Loucy (cell line): ENCODE measurements around the gene ZNF750.
"Not testable (repeated sequence)": the region's sequence is repeated elsewhere in the genome, so short reads cannot be mapped to it uniquely, and the experiment has no call there.

Source experiments
- H2AFZ ChIP-seq: fragments of 200-600 bp; sonication (generic); 2 replicates; pipeline ENCODE4 v1.6.0; 2016; ENCODE audit warnings: antibody characterized with exemption, mild to moderate bottlenecking, low read length, moderate library complexity
- H3F3A ChIP-seq: fragments of 200-600 bp; 2 replicates; pipeline ENCODE4 v1.6.0; 2016; ENCODE audit warnings: antibody characterized with exemption, low read depth, mild to moderate bottlenecking
- H3K27me3 ChIP-seq: fragments of 200-600 bp; sonication (generic); 2 replicates; pipeline ENCODE4 v1.6.1; 2014; ENCODE audit warnings: low read length, mild to moderate bottlenecking; ENCODE audit not compliant: insufficient read depth, poor library complexity, severe bottlenecking
- H3K36me3 ChIP-seq: fragments of 200-600 bp; sonication (generic); 2 replicates; pipeline ENCODE4 v1.6.1; 2016; ENCODE audit warnings: low read length; ENCODE audit not compliant: insufficient read depth
- H3K4me1 ChIP-seq: fragments of 200-600 bp; sonication (generic); 2 replicates; pipeline ENCODE4 v1.5.1; 2014; ENCODE audit warnings: low read length, mild to moderate bottlenecking; ENCODE audit not compliant: insufficient read depth, poor library complexity, severe bottlenecking
- H3K4me2 ChIP-seq: fragments of 200-600 bp; sonication (generic); 2 replicates; pipeline ENCODE4 v1.6.0; 2014; ENCODE audit warnings: antibody characterized with exemption, low read length, low read depth, mild to moderate bottlenecking; ENCODE audit not compliant: poor library complexity, severe bottlenecking
- H3K4me3 ChIP-seq: fragments of 200-600 bp; sonication (generic); 2 replicates; pipeline ENCODE4 v1.5.1; 2014; ENCODE audit warnings: low read length, mild to moderate bottlenecking, mixed read lengths; ENCODE audit not compliant: poor library complexity, severe bottlenecking
- H3K79me2 ChIP-seq: fragments of 200-600 bp; sonication (generic); 2 replicates; pipeline ENCODE4 v1.6.1; 2014; ENCODE audit warnings: low read length; ENCODE audit not compliant: insufficient read depth
- H3K9ac ChIP-seq: fragments of 200-600 bp; sonication (generic); 2 replicates; pipeline ENCODE4 v1.6.0; 2014; ENCODE audit warnings: mild to moderate bottlenecking, low read depth, low read length, moderate library complexity; ENCODE audit not compliant: poor library complexity, severe bottlenecking
- H3K9me2 ChIP-seq: fragments of 200-600 bp; sonication (generic); replicated peaks from 2 replicates; pipeline ENCODE4 v1.6.1; 2016; ENCODE audit warnings: low read depth, low read length, mixed read lengths
- H3K9me3 ChIP-seq: fragments of 200-600 bp; sonication (generic); 2 replicates; pipeline ENCODE4 v1.6.1; 2014; ENCODE audit warnings: mild to moderate bottlenecking, antibody characterized with exemption, low read length, low read depth; ENCODE audit not compliant: insufficient read depth
- H4K20me1 ChIP-seq: fragments of 200-600 bp; sonication (generic); 2 replicates; pipeline ENCODE4 v1.6.0; 2014; ENCODE audit warnings: antibody characterized with exemption, low read length, mild to moderate bottlenecking; ENCODE audit not compliant: insufficient read depth, poor library complexity, severe bottlenecking
- CTCF ChIP-seq: fragments of 200-600 bp; sonication (generic); conservative IDR thresholded peaks from 2 replicates; pipeline ENCODE4 v1.5.1; 2014; ENCODE audit warnings: mild to moderate bottlenecking, antibody characterized with exemption, low read length
- EZH2phosphoT487 ChIP-seq: fragments of 200-600 bp; IDR thresholded peaks from 2 replicates; pipeline ENCODE4 v1.6.1; 2018; ENCODE audit warnings: antibody characterized with exemption, mild to moderate bottlenecking, moderate library complexity, borderline replicate concordance

The ZNF750 gene

GRCh38 chr17:82788206-82789001 lies 51.4 kb downstream of the ZNF750 start:
- Histone ChIP-seq H3K4me2 (no peak overlapping the region), H3K9ac (no peak overlapping the region), H3K9me3 (no peaks in the 10 kb centered on the region), H3K4me1 (no peaks in the 10 kb centered on the region), H3K4me3 (no peak overlapping the region), H3K27me3 (no peaks in the 10 kb centered on the region), H4K20me1 (peaks cover 6% of the 10 kb centered on the region), H2AFZ (no peak overlapping the region), H3F3A (no peaks in the 10 kb centered on the region), H3K9me2 (no peaks in the 10 kb centered on the region), H3K36me3 (peaks cover 40% of the 10 kb centered on the region; the same call in 1 of the 2 replicates), H3K79me2 (peaks cover 37% of the 10 kb centered on the region; the same call in 1 of the 2 replicates)
- no peak for TF ChIP-seq CTCF
- no peak for TF ChIP-seq EZH2phosphoT487

GRCh38 chr17:82787081-82787848 lies 52.6 kb downstream of the ZNF750 start:
- Histone ChIP-seq H3K9me2 (no peaks in the 10 kb centered on the region), H3K79me2 (peaks cover 31% of the 10 kb centered on the region; the same call in 1 of the 2 replicates), H3F3A (no peaks in the 10 kb centered on the region), H3K27me3 (no peaks in the 10 kb centered on the region), H3K9me3 (no peaks in the 10 kb centered on the region), H3K4me2 (no peak overlapping the region), H2AFZ (no peak overlapping the region), H3K4me3 (no peak overlapping the region), H3K9ac (no peak overlapping the region), H3K36me3 (peaks cover 52% of the 10 kb centered on the region; the same call in 1 of the 2 replicates), H3K4me1 (no peaks in the 10 kb centered on the region), H4K20me1 (no peaks in the 10 kb centered on the region)
- TF ChIP-seq CTCF (no peak), EZH2phosphoT487 (no peak)

- Histone ChIP-seq H3K9ac (no peak overlapping the region), H3K79me2 (peaks cover 35% of the 10 kb centered on the region; the same call in 1 of the 2 replicates), H4K20me1 (no peaks in the 10 kb centered on the region), H3K4me3 (no peak overlapping the region), H3K36me3 (peaks cover 54% of the 10 kb centered on the region; the same call in 1 of the 2 replicates), H3K9me3 (no peaks in the 10 kb centered on the region), H3K4me2 (no peak overlapping the region), H3K9me2 (no peaks in the 10 kb centered on the region), H3F3A (no peaks in the 10 kb centered on the region), H3K27me3 (no peaks in the 10 kb centered on the region), H3K4me1 (peaks cover 4% of the 10 kb centered on the region), H2AFZ (no peak overlapping the region)
- TF ChIP-seq EZH2phosphoT487 = no peak
- TF ChIP-seq CTCF = no peak
These were observed 53.4 kb downstream of the ZNF750 start for GRCh38 chr17:82786427-82786826.

GRCh38 chr17:82785581-82785980 lies 54.2 kb downstream of the ZNF750 start:
- Histone ChIP-seq H3K36me3 (peaks cover 51% of the 10 kb centered on the region; the same call in 1 of the 2 replicates), H3K79me2 (peaks cover 36% of the 10 kb centered on the region; the same call in 1 of the 2 replicates)
- not testable (repeated sequence) for H3K4me3 ChIP-seq, H4K20me1 ChIP-seq, H3K9me3 ChIP-seq, H3F3A ChIP-seq, H3K4me2 ChIP-seq, H3K4me1 ChIP-seq, H3K9me2 ChIP-seq, H3K9ac ChIP-seq, H3K27me3 ChIP-seq, H2AFZ ChIP-seq
